ENCODE results near the gene PTPN3. TPM values are rescaled to one million over a fixed set of nuclear protein-coding genes. Genes with fewer than 3 reads are reported as not detected.

The PTPN3 gene
- total and polyA plus RNA-seq, 8 donors, result 8.0 to 16.6 (median 13.6) TPM

DNA sequence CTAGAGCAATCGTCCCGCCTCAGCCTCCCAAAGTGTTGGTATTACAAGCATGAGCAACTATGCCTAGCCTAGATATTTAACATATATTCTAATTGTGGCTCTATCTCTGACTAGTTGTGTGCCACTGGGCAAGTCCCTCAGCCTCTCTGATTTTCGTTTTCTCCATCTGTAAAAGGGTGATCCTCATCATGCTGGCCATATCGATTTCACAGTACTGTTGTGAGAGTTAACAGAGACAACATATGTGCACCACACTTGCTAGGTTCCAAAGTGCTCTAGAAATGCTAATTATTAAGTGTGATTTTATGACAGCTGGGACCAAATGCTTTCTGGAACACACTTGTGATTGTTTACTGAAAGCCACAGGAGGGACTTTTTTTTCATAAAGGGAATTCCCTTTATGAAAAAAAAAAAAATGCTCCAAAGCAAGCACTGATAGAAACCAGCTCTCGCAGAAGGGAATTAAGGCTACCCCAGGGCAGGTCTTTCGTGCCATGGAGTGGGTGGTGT is 98.8 kb downstream of the PTPN3 start:
- ATAC-seq (no peak), FAIRE-seq (no peak), DNase-seq (no peak)
- Histone ChIP-seq H3K27ac (no peak overlapping the region), H3K4me3 (no peak overlapping the region), H3K36me3 (peaks cover 0 to 45% (median 11%) of the 10 kb centered on the region in 3 donors), H3K27me3 (no peaks in the 10 kb centered on the region), H3K9me3 (no peaks in the 10 kb centered on the region), H3K4me1 (no peaks in the 10 kb centered on the region)
- no peak for TF ChIP-seq CTCF (IDR thresholded peaks at IDR 0.05)
- WGBS, 2 donors, result 82 to 88% methylated on average over 6 of the region's 6 CpGs
- intact Hi-C loops (cut with DNase I), result no loop called here

GRCh38 chr9:109391176-109391575 is 106.9 kb downstream of the PTPN3 start:
- Histone ChIP-seq H3K4me3 (no peak overlapping the region), H3K36me3 (peaks cover 0 to 54% (median 13%) of the 10 kb centered on the region in 3 donors), H3K9me3 (no peaks in the 10 kb centered on the region), H3K4me1 (no peaks in the 10 kb centered on the region), H3K27me3 (no peaks in the 10 kb centered on the region), H3K27ac (no peak overlapping the region)
- WGBS, 2 donors, result 84 to 85% methylated on average over 10 of the region's 10 CpGs
- no peak for DNase-seq
- intact Hi-C loops (cut with DNase I), result no loop called here
- TF ChIP-seq CTCF (IDR thresholded peaks at IDR 0.05), result no peak
- FAIRE-seq, result no peak
- ATAC-seq, result no peak

GRCh38 chr9:109387856-109388255 is 110.3 kb downstream of the PTPN3 start:
- no peak overlapping the region for H3K27ac ChIP-seq
- no peaks in the 10 kb centered on the region for H3K4me1 ChIP-seq
- 49 to 55% methylated on average over 6 of the region's 6 CpGs for WGBS, 2 donors
- H3K36me3 ChIP-seq, result peaks cover 0 to 79% (median 18%) of the 10 kb centered on the region in 3 donors
- no peak for TF ChIP-seq CTCF (IDR thresholded peaks at IDR 0.05)
- intact Hi-C loops (cut with DNase I), result no loop called here
- no peaks in the 10 kb centered on the region for H3K9me3 ChIP-seq
- no peaks in the 10 kb centered on the region for H3K27me3 ChIP-seq
- DNase-seq, result peak in 3 of 6 donors; percentile 54 to 61 (median 59)
- peak; percentile 67 to 79 (median 78) for ATAC-seq
- FAIRE-seq, result no peak
- no peak overlapping the region for H3K4me3 ChIP-seq

DNA sequence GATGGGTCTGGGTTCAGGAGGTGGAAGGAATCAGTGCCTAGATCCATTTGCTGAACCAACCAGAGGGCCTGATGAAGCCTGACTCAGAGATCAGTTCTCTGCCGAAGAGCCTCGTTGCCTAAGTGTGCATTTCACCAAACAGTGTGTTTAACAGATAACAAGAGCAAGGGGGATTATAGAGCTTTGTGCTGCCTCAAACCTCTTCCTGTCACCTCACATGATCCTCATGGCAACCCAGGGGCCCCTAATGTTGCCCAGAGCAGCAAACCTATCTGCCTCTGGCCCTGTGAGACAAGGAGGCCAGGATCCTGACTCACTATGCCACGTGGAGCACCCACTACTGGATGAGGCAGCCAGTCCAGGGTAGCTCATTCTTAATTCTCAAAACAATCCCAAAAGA is 110.9 kb downstream of the PTPN3 start:
- DNase-seq (no peak), FAIRE-seq (no peak), ATAC-seq (no peak)
- no peaks in the 10 kb centered on the region for H3K9me3 ChIP-seq
- H3K27me3 ChIP-seq, result no peaks in the 10 kb centered on the region
- H3K4me3 ChIP-seq, result no peak overlapping the region
- H3K4me1 ChIP-seq, result no peaks in the 10 kb centered on the region
- 87% methylated on average over 3 of the region's 3 CpGs for WGBS, 2 donors
- peaks cover 0 to 85% (median 18%) of the 10 kb centered on the region in 3 donors for H3K36me3 ChIP-seq
- no peak overlapping the region for H3K27ac ChIP-seq
- intact Hi-C loops (cut with DNase I), result no loop called here
- TF ChIP-seq CTCF (IDR thresholded peaks at IDR 0.05), result no peak

DNA sequence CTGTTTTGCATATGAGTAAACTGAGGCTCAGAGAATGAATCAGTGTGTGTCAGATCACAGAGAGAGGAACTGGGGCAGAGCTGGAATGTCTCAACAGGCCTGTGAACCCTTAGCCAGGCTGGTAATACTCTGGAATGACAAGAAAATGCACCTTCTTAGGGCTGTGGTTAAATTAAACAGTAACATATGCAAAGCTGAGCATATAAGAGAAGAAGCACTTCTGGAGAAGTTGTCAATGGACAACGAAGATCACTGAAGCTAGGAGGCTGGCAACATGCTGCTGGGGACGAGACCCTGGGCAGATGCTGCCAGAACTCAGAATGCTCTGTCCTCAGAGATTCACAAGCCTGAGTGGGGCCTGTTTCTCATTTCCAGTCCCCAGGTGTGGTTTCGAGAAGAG is 112.6 kb downstream of the PTPN3 start:
- Histone ChIP-seq H3K9me3 (no peaks in the 10 kb centered on the region), H3K36me3 (peaks cover 2 to 94% (median 18%) of the 10 kb centered on the region in 3 donors), H3K4me3 (no peak overlapping the region), H3K27ac (no peak overlapping the region), H3K4me1 (no peaks in the 10 kb centered on the region), H3K27me3 (no peaks in the 10 kb centered on the region)
- 86 to 87% methylated on average over 3 of the region's 3 CpGs for WGBS, 2 donors
- TF ChIP-seq CTCF (IDR thresholded peaks at IDR 0.05), result no peak
- no peak for FAIRE-seq
- intact Hi-C loops (cut with DNase I), result no loop called here
- ATAC-seq, result no peak
- DNase-seq, result no peak
